Adrenal gland (tissue), 12 donors: ENCODE data around the gene ZNF445. TPM values are rescaled to one million over a fixed set of nuclear protein-coding genes. Genes with fewer than 3 reads are reported as not detected.
A peak's percentile ranks its signal among the peaks of the same experiment; 100 is the strongest.

Experiments
- DNase-seq, 7 donors: peaks; one replicate each; pipeline ENCODE4 v3.0.0-alpha.2; 2019 to 2020
- H3K27ac ChIP-seq, 5 donors: fragments of 200-600 bp; sonication (generic) in 4 of 5; 1 replicate in 3 of 5; 2 replicates in 2 of 5; pipeline versions ENCODE4 v1.5.1 to v1.8.0; 2016 to 2020; ENCODE audit warnings: mild to moderate bottlenecking in 1 of 5
- H3K27me3 ChIP-seq: fragments of 200-600 bp; 2 replicates; pipeline ENCODE4 v1.8.0; 2021
- H3K36me3 ChIP-seq, 2 donors: fragments of 200-600 bp; replicated peaks in 1 of 2; 1 replicate in 1 of 2; 2 replicates in 1 of 2; pipeline versions ENCODE4 v1.5.1 to v1.8.0; 2018 to 2022
- H3K4me1 ChIP-seq, 2 donors: fragments of 200-600 bp; replicated peaks in 1 of 2; 1 replicate in 1 of 2; 2 replicates in 1 of 2; pipeline versions ENCODE4 v1.5.1 to v1.8.0; 2018 to 2021
- H3K4me3 ChIP-seq, 4 donors: fragments of 200-600 bp; sonication (generic) in 3 of 4; one replicate each; pipeline ENCODE4 v1.5.1; 2016 to 2018
- H3K9me3 ChIP-seq, 3 donors: fragments of 200-600 bp; sonication (generic) in 1 of 3; replicated peaks in 1 of 3; 1 replicate in 2 of 3; 2 replicates in 1 of 3; pipeline versions ENCODE4 v1.5.1 to v1.8.0; 2016 to 2021
- POLR2A ChIP-seq, 2 donors: fragments of 450-650 bp; IDR thresholded peaks; one replicate each; pipeline ENCODE4 v1.6.1; 2017; ENCODE audit warnings: antibody characterized with exemption in 2 of 2, mild to moderate bottlenecking in 2 of 2, moderate library complexity in 1 of 2
- WGBS, 4 donors: extraction: QIAGEN DNeasy Blood & Tissue Kit in 2 of 4; methylation state at CpG; one replicate each; pipeline versions ENCODE4 v1.1.5 to v1.1.7; 2013 to 2017; 5-methylcytosine and 5-hydroxymethylcytosine counted together
- intact Hi-C, 2 donors: fragments of 100-400 bp; cut with DNase I; formaldehyde crosslinking; loops; one replicate each; pipeline versions ENCODE4 v1.14.1 to v1.15.0; 2022 to 2023
- polyA plus RNA-seq, 3 donors: library from polyadenylated mRNA; stranded (reverse); fragments of 200-250 nt in 2 of 3; fragments of 350-450 nt in 1 of 3; fragmentation: Illumina TruSeq in 1 of 3; extraction: RNeasy Lipid Tissue Mini Kit (QIAGEN cat#74804) in 1 of 3; gene quantifications; one replicate each; pipeline ENCODE4 v1.2.3, GENCODE V29; 2013 to 2014
- total RNA-seq, 9 donors: library from RNA; depleted of rRNA in 4 of 9; stranded (reverse); fragments of >200 nt in 4 of 9; fragments of 120-200 nt in 1 of 9; fragmentation: NEBNext Ultra II Directional in 1 of 9; extraction: Animal tissue kit (Norgen Biotek cat#: 25700) in 1 of 9; gene quantifications; one replicate each; pipeline versions ENCODE4 v1.1.0 to v1.2.4, GENCODE V29; 2013 to 2023
- TF ChIP-seq, protein P1 (sequence below), 6 experiments: fragments of 450-650 bp in 4 of 6; fragments of 200-600 bp in 2 of 6; sonication (generic) in 1 of 6; IDR thresholded peaks; 1 replicate in 5 of 6; 2 replicates in 1 of 6; pipeline versions ENCODE4 v1.5.1 to v1.8.0; 2016 to 2021; ENCODE audit warnings: antibody characterized with exemption in 6 of 6, mild to moderate bottlenecking in 2 of 6, moderate library complexity in 1 of 6
- donor health status: healthy with polysubstance abuse.
- donor health status: Bipolar disorder and iron deficiency.
- donor health status: DM: yes; HTN: yes; CAD: no.
- donor health status: DM: no; HTN: no; CAD: no.
- donor health status: DM: no; HTN: no; CAD: no.
- donor health status: DM: yes; HTN: yes; CAD: no.

ZNF445 gene
- total and polyA plus RNA-seq, 12 donors, result 2.6 to 21.1 (median 8.1) TPM

DNA sequence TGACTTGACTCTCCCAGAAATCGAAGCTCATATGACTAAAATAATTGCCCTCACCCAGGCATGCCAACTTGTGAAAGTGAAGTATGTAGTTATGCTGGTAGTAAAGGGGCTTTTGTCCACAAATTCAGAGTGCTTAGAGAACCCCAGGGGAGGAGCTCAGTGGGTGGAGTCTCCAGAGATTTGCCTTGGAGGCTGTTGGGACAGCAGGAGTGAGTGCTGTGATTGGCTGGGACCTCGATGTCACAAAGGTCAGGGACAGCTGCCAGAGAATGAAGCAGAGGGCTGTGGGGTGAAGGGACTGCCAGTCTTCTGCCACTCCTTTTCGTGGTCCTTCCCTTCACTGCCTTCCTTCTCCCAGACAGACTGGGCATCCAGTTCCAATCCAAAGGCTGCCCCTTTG, 49.8 kb downstream of the ZNF445 start:
- no peaks in the 10 kb centered on the region for H3K27me3 ChIP-seq
- WGBS, 4 donors, result 79 to 86% (median 81%) methylated on average over 3 of the region's 3 CpGs
- H3K27ac ChIP-seq, result no peak overlapping the region
- no peak overlapping the region for H3K4me3 ChIP-seq
- H3K36me3 ChIP-seq, result no peaks in the 10 kb centered on the region
- DNase-seq, result no peak
- TF ChIP-seq, protein P1, sequence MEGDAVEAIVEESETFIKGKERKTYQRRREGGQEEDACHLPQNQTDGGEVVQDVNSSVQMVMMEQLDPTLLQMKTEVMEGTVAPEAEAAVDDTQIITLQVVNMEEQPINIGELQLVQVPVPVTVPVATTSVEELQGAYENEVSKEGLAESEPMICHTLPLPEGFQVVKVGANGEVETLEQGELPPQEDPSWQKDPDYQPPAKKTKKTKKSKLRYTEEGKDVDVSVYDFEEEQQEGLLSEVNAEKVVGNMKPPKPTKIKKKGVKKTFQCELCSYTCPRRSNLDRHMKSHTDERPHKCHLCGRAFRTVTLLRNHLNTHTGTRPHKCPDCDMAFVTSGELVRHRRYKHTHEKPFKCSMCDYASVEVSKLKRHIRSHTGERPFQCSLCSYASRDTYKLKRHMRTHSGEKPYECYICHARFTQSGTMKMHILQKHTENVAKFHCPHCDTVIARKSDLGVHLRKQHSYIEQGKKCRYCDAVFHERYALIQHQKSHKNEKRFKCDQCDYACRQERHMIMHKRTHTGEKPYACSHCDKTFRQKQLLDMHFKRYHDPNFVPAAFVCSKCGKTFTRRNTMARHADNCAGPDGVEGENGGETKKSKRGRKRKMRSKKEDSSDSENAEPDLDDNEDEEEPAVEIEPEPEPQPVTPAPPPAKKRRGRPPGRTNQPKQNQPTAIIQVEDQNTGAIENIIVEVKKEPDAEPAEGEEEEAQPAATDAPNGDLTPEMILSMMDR (IDR thresholded peaks at IDR 0.05), result no peak
- TF ChIP-seq POLR2A (IDR thresholded peaks at IDR 0.05), result no peak
- intact Hi-C loops, result no loop called here
- no peaks in the 10 kb centered on the region for H3K9me3 ChIP-seq
- H3K4me1 ChIP-seq, result no peaks in the 10 kb centered on the region

DNA sequence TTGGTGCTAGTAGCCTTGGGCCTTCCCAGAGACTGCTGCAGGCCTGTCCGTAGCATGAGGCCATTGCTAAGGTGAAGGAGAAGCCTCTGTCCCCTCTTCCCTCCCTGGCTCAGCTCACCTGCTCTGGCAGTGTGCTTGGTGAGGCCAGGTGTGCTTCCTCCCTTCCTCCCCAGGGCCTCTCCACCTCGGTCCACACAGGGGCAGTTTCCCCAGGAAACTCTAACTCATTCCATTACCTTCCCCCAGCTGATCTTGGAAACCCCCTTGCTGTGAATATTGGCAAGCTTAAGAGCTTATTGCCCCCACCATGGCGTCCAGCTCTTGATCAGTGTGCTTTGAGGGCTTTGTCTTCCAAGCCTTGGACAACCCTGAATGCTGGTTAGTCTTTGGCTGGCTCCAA, 52.7 kb downstream of the ZNF445 start:
- no peak overlapping the region for H3K4me3 ChIP-seq
- H3K27ac ChIP-seq, result no peak overlapping the region
- no peaks in the 10 kb centered on the region for H3K9me3 ChIP-seq
- TF ChIP-seq, protein P1 (IDR thresholded peaks at IDR 0.05), result no peak
- TF ChIP-seq POLR2A (IDR thresholded peaks at IDR 0.05), result no peak
- intact Hi-C loops, result no loop called here
- 68 to 94% (median 76%) methylated on average over 2 to 3 of the region's 3 CpGs for WGBS, 4 donors
- H3K4me1 ChIP-seq, result no peaks in the 10 kb centered on the region
- H3K27me3 ChIP-seq, result no peaks in the 10 kb centered on the region
- H3K36me3 ChIP-seq, result no peaks in the 10 kb centered on the region
- no peak for DNase-seq

DNA sequence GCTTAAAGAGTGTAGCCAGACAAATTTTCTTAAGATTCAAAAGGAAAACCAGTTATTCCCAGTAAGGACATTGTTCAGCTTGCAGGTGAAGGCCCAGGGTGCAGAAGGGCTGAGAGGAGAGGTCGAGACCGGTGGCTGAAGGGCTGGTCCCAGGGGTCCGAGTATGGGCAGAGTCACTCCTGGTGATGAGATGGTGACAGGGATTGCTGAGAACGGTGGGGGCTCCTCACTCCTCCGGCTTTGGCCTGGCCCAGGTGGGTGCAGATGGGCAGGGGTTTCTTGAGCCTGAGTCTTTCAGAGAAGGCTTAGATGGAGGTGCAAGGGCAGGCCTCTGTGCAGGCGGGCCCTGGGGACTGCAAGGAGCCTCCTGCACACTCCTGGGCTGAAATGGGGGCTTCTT, 56.2 kb downstream of the ZNF445 start:
- no peaks in the 10 kb centered on the region for H3K27me3 ChIP-seq
- peak in 1 of 7 donors; percentile 21 for DNase-seq
- no peak overlapping the region for H3K27ac ChIP-seq
- H3K4me1 ChIP-seq, result no peaks in the 10 kb centered on the region
- TF ChIP-seq, protein P1 (IDR thresholded peaks at IDR 0.05), result no peak
- TF ChIP-seq POLR2A (IDR thresholded peaks at IDR 0.05), result no peak
- no peaks in the 10 kb centered on the region for H3K36me3 ChIP-seq
- no peaks in the 10 kb centered on the region for H3K9me3 ChIP-seq
- intact Hi-C loops, result no loop called here
- H3K4me3 ChIP-seq, result no peak overlapping the region
- WGBS, 4 donors, result 85 to 99% (median 94%) methylated on average over 6 of the region's 6 CpGs

DNA sequence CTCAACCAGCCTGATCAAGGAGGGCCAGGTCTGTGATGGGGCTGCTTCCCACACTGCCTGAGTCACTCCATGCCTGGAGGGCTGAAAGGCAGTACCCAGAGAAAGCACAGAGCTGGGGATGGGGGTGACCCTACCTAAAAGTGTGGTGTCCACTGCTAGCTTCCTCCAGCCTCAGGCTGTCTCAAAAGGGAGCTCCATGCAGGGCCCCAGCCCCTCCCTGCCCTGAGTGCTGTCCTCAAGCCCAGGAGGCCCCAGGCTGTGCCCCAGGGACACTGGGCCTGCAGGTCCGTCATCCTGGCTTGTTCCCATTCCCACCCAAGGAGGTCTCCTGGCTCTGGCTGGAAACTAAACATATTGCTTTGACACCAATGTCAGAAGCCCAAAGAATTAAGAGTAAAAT, 56.8 kb downstream of the ZNF445 start:
- TF ChIP-seq, protein P1 (IDR thresholded peaks at IDR 0.05), result no peak
- TF ChIP-seq POLR2A (IDR thresholded peaks at IDR 0.05), result no peak
- H3K4me3 ChIP-seq, result no peak overlapping the region
- H3K36me3 ChIP-seq, result no peaks in the 10 kb centered on the region
- H3K27me3 ChIP-seq, result no peaks in the 10 kb centered on the region
- no peaks in the 10 kb centered on the region for H3K4me1 ChIP-seq
- 80 to 95% (median 90%) methylated on average over 1 of the region's 1 CpG for WGBS, 4 donors
- no peaks in the 10 kb centered on the region for H3K9me3 ChIP-seq
- intact Hi-C loops, result no loop called here
- peak in 2 of 7 donors; percentile 4 to 31 for DNase-seq
- H3K27ac ChIP-seq, result no peak overlapping the region
